ENCODE measurements around the gene DTNB. TPM values are rescaled to one million over a fixed set of nuclear protein-coding genes. Genes with fewer than 3 reads are reported as not detected.

DTNB gene
- total and polyA plus RNA-seq, 2 donors (not counting 3 experiments of a cell fraction or from before 2014, with no cell fraction given), result 11.5 to 17.0 TPM

- BruUV-seq (replicated peaks), result no TSS peak
- ChIA-PET CTCF (no interaction called here), POLR2A (no interaction called here)
- intact Hi-C loops (cut with micrococcal nuclease) (no loop called here), dilution Hi-C loops (cut with MboI; ENCODE audit: extremely low pct_ligation_motif_present, low sequenced_read_pairs) (no loop called here)
- Histone ChIP-seq H3K9me3 (replicated peaks; ENCODE audit: control insufficient read depth, insufficient read depth, low read length) (no peaks in the 10 kb centered on the region), H3K9me1 (replicated peaks; ENCODE audit: control insufficient read depth, extremely low read depth, insufficient read depth, low read length) (no peaks in the 10 kb centered on the region), H3K27me3 (ENCODE audit: control insufficient read depth in 2 of 2, insufficient read depth in 2 of 2, low read length in 2 of 2) (no peaks in the 10 kb centered on the region), H3K27ac (ENCODE audit: insufficient read depth, low read depth, low read length) (no peak overlapping the region), H3K4me1 (ENCODE audit: control insufficient read depth, extremely low read depth, insufficient read depth, low read length) (no peaks in the 10 kb centered on the region), H3K79me2 (ENCODE audit: control insufficient read depth, insufficient read depth, low read length) (no peaks in the 10 kb centered on the region), H2AFZ (ENCODE audit: low read depth, low read length) (no peak overlapping the region), H3K9ac (replicated peaks; ENCODE audit: extremely low read depth, insufficient read depth, low read length) (no peak overlapping the region), H3K4me3 (replicated peaks in 1 of 3; ENCODE audit: insufficient read depth in 1 of 3, low read depth in 1 of 3, low read length in 3 of 3) (no peak overlapping the region), H3K36me3 (ENCODE audit: control insufficient read depth in 2 of 2, extremely low read depth in 1 of 2, insufficient read depth in 2 of 2, low read length in 2 of 2) (no peaks in the 10 kb centered on the region), H3K4me2 (ENCODE audit: insufficient read depth, low read length) (no peak overlapping the region), H4K20me1 (replicated peaks; ENCODE audit: control insufficient read depth, extremely low read depth, insufficient read depth, low read length) (no peaks in the 10 kb centered on the region)
- DNase-seq (ENCODE audit: low read depth, low spot score), result no peak
- no peak for TF ChIP-seq CTCF (IDR thresholded peaks at IDR 0.05; ENCODE audit: extremely low read depth in 1 of 2, insufficient read depth in 1 of 2, low read depth in 1 of 2, low read length in 2 of 2)
- TF ChIP-seq GATA2 (IDR thresholded peaks at IDR 0.05; ENCODE audit: insufficient read depth, insufficient read length, low read depth, low read length), result no peak
- no peak for TF ChIP-seq EZH2 (IDR thresholded peaks at IDR 0.05; ENCODE audit: borderline replicate concordance, low read depth, low read length, severe bottlenecking)
- no peak for TF ChIP-seq POLR2A (IDR thresholded peaks at IDR 0.05; ENCODE audit: low read depth, low read length)
- TF ChIP-seq POLR2AphosphoS5 (IDR thresholded peaks at IDR 0.05; ENCODE audit: insufficient read depth, low read depth, low read length), result no peak
- TF ChIP-seq FOS (IDR thresholded peaks at IDR 0.05; ENCODE audit: borderline replicate concordance, insufficient read depth, low read length), result no peak
- no peak for TF ChIP-seq MAX (IDR thresholded peaks at IDR 0.05; ENCODE audit: insufficient read depth, insufficient read length)
- TF ChIP-seq JUN (IDR thresholded peaks at IDR 0.05; ENCODE audit: borderline replicate concordance, insufficient read depth, insufficient read length, low read depth), result no peak
- no peak for TF ChIP-seq MYC (IDR thresholded peaks at IDR 0.05; ENCODE audit: low read depth, low read length)
- no peak for FAIRE-seq
Observed at GRCh38 chr2:25470806-25471205, 202.6 kb downstream of the DTNB start.
